Left kidney (tissue), 2 donors: ENCODE results near the gene GLDC. TPM values are rescaled to one million over a fixed set of nuclear protein-coding genes. Genes with fewer than 3 reads are reported as not detected.

Experiments
- DNase-seq: peaks from one replicate; pipeline ENCODE4 v3.0.0-alpha.2; 2013
- polyA plus RNA-seq: library from polyadenylated mRNA; unstranded; fragments of 120-200 nt; gene quantifications from one replicate; pipeline ENCODE4 v1.2.1, GENCODE V29; 2013; ENCODE audit not compliant: insufficient read length

GLDC gene
- polyA plus RNA-seq, 1 donor = 22.4 TPM

GRCh38 chr9:6502399-6502798 is 143.1 kb downstream of the GLDC start:
- no peak for DNase-seq

GRCh38 chr9:6501526-6502210 is 143.9 kb downstream of the GLDC start:
- DNase-seq = no peak

GRCh38 chr9:6498982-6499381 is 146.5 kb downstream of the GLDC start:
- no peak for DNase-seq

GRCh38 chr9:6495466-6495865 is 150.1 kb downstream of the GLDC start:
- no peak for DNase-seq

GRCh38 chr9:6490863-6491262 is 154.7 kb downstream of the GLDC start:
- DNase-seq = no peak

- DNase-seq = no peak
These were observed 156.4 kb downstream of the GLDC start for GRCh38 chr9:6489099-6489498.

GRCh38 chr9:6488395-6488794 is 157.1 kb downstream of the GLDC start:
- no peak for DNase-seq

GRCh38 chr9:6484210-6484609 is 161.3 kb downstream of the GLDC start:
- no peak for DNase-seq

Other genes starting within 250 kb of the GLDC start
- 88.7 TPM for gene UHRF2, start 232.5 kb downstream of the GLDC start, polyA plus RNA-seq
- gene KDM4C, start 112.2 kb upstream of the GLDC start, polyA plus RNA-seq = 21.6 TPM